ENCODE measurements around the gene SCP2D1.

GRCh38 chr20:18781509-18781908 is 32.1 kb upstream of the SCP2D1 start:
- no peak for TF ChIP-seq CTCF (IDR thresholded peaks at IDR 0.05; ENCODE audit: low read depth, low read length)
- TF ChIP-seq MYC (IDR thresholded peaks at IDR 0.05; ENCODE audit: low read depth, low read length) = no peak
- TF ChIP-seq, protein P1, sequence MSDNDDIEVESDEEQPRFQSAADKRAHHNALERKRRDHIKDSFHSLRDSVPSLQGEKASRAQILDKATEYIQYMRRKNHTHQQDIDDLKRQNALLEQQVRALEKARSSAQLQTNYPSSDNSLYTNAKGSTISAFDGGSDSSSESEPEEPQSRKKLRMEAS (IDR thresholded peaks at IDR 0.05; ENCODE audit: low read depth, low read length) = no peak
